Panc1 (cell line): ENCODE results near the gene KRT23.

Experiments used
- POLR2AphosphoS5 ChIP-seq: IDR thresholded peaks from 2 replicates; pipeline ENCODE4 v1.6.1; 2012; ENCODE audit warnings: mild to moderate bottlenecking, low read depth, low read length, moderate library complexity
- SIN3A ChIP-seq: IDR thresholded peaks from 2 replicates; pipeline ENCODE4 v1.6.1; 2012; ENCODE audit warnings: low read depth, mild to moderate bottlenecking, low read length, moderate library complexity, borderline replicate concordance; ENCODE audit not compliant: insufficient read depth
- TCF7L2 ChIP-seq: IDR thresholded peaks from 2 replicates; pipeline ENCODE4 v1.6.1; 2011; ENCODE audit warnings: mild to moderate bottlenecking, low read depth, low read length, inconsistent platforms
- TF ChIP-seq, protein P1 (sequence below): fragments of 450-650 bp; IDR thresholded peaks from 2 replicates; pipeline ENCODE4 v1.5.1; 2017; ENCODE audit warnings: mild to moderate bottlenecking
- TF ChIP-seq, protein P2 (sequence below), 2 experiments: IDR thresholded peaks; 2 replicates each; pipeline ENCODE4 v1.6.1; 2011 to 2012; ENCODE audit warnings: low read depth in 2 of 2, control low read depth in 1 of 2, low read length in 1 of 2, mild to moderate bottlenecking in 1 of 2, moderate library complexity in 1 of 2; ENCODE audit not compliant: insufficient read depth in 1 of 2

- TF ChIP-seq, protein P1, sequence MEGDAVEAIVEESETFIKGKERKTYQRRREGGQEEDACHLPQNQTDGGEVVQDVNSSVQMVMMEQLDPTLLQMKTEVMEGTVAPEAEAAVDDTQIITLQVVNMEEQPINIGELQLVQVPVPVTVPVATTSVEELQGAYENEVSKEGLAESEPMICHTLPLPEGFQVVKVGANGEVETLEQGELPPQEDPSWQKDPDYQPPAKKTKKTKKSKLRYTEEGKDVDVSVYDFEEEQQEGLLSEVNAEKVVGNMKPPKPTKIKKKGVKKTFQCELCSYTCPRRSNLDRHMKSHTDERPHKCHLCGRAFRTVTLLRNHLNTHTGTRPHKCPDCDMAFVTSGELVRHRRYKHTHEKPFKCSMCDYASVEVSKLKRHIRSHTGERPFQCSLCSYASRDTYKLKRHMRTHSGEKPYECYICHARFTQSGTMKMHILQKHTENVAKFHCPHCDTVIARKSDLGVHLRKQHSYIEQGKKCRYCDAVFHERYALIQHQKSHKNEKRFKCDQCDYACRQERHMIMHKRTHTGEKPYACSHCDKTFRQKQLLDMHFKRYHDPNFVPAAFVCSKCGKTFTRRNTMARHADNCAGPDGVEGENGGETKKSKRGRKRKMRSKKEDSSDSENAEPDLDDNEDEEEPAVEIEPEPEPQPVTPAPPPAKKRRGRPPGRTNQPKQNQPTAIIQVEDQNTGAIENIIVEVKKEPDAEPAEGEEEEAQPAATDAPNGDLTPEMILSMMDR: peak; percentile 60; the same call in 1 of the 2 replicates
- TF ChIP-seq POLR2AphosphoS5 (no peak), TCF7L2 (no peak), SIN3A (no peak)
- TF ChIP-seq, protein P2, sequence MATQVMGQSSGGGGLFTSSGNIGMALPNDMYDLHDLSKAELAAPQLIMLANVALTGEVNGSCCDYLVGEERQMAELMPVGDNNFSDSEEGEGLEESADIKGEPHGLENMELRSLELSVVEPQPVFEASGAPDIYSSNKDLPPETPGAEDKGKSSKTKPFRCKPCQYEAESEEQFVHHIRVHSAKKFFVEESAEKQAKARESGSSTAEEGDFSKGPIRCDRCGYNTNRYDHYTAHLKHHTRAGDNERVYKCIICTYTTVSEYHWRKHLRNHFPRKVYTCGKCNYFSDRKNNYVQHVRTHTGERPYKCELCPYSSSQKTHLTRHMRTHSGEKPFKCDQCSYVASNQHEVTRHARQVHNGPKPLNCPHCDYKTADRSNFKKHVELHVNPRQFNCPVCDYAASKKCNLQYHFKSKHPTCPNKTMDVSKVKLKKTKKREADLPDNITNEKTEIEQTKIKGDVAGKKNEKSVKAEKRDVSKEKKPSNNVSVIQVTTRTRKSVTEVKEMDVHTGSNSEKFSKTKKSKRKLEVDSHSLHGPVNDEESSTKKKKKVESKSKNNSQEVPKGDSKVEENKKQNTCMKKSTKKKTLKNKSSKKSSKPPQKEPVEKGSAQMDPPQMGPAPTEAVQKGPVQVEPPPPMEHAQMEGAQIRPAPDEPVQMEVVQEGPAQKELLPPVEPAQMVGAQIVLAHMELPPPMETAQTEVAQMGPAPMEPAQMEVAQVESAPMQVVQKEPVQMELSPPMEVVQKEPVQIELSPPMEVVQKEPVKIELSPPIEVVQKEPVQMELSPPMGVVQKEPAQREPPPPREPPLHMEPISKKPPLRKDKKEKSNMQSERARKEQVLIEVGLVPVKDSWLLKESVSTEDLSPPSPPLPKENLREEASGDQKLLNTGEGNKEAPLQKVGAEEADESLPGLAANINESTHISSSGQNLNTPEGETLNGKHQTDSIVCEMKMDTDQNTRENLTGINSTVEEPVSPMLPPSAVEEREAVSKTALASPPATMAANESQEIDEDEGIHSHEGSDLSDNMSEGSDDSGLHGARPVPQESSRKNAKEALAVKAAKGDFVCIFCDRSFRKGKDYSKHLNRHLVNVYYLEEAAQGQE (IDR thresholded peaks at IDR 0.05; ENCODE audit: insufficient read depth in 1 of 2, low read depth in 2 of 2, low read length in 1 of 2): no peak
Measured at GRCh38 chr17:40963838-40964237, 26.4 kb upstream of the KRT23 start.
